ENCODE data around the gene ETFA. TPM values are rescaled to one million over a fixed set of nuclear protein-coding genes. Genes with fewer than 3 reads are reported as not detected.

Gene ETFA
- total RNA-seq, 4 donors from 2014 or later: 56.6 to 125 (median 83.1) TPM

DNA sequence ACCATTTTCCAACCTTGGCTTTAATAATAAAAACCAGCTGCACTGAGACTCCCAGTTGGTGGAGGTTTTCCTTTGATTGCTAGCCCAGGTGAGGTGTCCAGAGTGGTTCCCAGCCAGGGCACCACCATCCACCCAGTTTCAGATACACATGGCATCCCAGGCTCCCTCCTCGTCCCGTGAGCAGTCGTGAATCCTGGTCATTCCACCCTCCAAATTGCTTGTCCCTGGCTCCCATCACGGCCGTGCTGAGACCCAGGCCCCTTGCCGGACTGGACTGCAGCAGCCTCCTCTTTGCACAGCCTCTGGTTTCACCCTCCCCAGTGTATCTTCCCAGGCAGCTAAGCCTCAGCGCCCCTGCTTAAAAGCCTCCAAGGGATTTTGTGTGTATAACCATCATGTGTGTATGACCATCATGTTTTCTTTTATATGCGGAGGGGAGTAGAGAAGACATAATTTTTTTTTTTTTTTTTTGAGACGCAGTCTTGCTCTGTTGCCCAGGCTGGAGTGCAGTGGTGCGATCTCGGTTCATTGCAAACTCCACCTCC lies 106.3 kb downstream of the ETFA start:
- TF ChIP-seq POLR2A (IDR thresholded peaks at IDR 0.05): no peak
- TF ChIP-seq, protein P1, sequence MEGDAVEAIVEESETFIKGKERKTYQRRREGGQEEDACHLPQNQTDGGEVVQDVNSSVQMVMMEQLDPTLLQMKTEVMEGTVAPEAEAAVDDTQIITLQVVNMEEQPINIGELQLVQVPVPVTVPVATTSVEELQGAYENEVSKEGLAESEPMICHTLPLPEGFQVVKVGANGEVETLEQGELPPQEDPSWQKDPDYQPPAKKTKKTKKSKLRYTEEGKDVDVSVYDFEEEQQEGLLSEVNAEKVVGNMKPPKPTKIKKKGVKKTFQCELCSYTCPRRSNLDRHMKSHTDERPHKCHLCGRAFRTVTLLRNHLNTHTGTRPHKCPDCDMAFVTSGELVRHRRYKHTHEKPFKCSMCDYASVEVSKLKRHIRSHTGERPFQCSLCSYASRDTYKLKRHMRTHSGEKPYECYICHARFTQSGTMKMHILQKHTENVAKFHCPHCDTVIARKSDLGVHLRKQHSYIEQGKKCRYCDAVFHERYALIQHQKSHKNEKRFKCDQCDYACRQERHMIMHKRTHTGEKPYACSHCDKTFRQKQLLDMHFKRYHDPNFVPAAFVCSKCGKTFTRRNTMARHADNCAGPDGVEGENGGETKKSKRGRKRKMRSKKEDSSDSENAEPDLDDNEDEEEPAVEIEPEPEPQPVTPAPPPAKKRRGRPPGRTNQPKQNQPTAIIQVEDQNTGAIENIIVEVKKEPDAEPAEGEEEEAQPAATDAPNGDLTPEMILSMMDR (IDR thresholded peaks at IDR 0.05): no peak
- peaks cover 0 to 62% (median 7%) of the 10 kb centered on the region in 3 donors for H3K36me3 ChIP-seq
- intact Hi-C loops (cut with DNase I): no loop called here
- H3K4me3 ChIP-seq: no peak overlapping the region
- H3K27me3 ChIP-seq: no peaks in the 10 kb centered on the region
- peaks cover 0 to 26% (median 6%) of the 10 kb centered on the region in 3 donors for H3K4me1 ChIP-seq
- no peak for DNase-seq
- WGBS, 2 donors: 94% methylated on average over 10 to 11 of the region's 11 CpGs
- H3K27ac ChIP-seq: no peak overlapping the region
- H3K9me3 ChIP-seq: no peaks in the 10 kb centered on the region

DNA sequence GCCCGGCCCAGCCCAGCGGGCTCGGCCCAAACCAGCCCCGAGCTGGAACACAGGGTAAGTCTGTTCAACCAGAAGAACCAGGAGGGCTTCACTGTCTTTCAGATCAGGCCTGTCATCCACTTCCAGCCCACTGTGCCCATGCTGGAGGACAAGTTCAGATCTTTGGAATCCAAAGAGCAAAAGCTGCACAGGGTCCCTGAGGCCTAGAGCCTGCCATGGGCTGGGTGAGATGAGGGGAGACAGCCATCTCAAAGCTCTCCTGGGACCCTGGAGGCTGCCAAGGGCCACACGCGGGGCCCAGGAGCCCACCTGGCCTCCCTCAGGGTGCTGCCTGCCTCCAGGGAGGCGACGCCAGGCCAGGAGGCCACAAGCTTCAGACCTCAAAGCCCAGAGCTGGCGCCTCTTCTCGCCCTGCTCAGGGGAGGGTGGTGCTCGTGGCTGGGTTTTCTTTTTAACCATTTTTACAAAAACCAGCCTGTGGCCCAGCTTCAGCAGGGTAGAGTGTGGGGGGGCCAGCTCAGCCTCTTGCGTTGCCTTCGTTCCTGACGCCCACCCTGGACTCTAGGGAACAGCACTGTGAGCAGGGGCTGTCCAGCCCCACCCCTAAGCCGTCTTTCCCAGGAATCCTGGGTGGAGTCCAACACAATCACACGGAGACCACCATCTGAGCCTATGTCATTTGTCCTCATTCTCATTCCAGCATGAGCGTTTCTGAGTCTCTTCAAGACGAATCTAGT lies 107.0 kb downstream of the ETFA start:
- Histone ChIP-seq H3K36me3 (peaks cover 0 to 54% (median 7%) of the 10 kb centered on the region in 3 donors), H3K9me3 (no peaks in the 10 kb centered on the region), H3K4me1 (peaks cover 0 to 34% (median 8%) of the 10 kb centered on the region in 3 donors), H3K27ac (no peak overlapping the region), H3K4me3 (no peak overlapping the region), H3K27me3 (no peaks in the 10 kb centered on the region)
- TF ChIP-seq, protein P1 (IDR thresholded peaks at IDR 0.05): no peak
- TF ChIP-seq POLR2A (IDR thresholded peaks at IDR 0.05): no peak
- intact Hi-C loops (cut with DNase I): no loop called here
- 78 to 83% methylated on average over 9 to 10 of the region's 18 CpGs for WGBS, 2 donors
- no peak for DNase-seq

DNA sequence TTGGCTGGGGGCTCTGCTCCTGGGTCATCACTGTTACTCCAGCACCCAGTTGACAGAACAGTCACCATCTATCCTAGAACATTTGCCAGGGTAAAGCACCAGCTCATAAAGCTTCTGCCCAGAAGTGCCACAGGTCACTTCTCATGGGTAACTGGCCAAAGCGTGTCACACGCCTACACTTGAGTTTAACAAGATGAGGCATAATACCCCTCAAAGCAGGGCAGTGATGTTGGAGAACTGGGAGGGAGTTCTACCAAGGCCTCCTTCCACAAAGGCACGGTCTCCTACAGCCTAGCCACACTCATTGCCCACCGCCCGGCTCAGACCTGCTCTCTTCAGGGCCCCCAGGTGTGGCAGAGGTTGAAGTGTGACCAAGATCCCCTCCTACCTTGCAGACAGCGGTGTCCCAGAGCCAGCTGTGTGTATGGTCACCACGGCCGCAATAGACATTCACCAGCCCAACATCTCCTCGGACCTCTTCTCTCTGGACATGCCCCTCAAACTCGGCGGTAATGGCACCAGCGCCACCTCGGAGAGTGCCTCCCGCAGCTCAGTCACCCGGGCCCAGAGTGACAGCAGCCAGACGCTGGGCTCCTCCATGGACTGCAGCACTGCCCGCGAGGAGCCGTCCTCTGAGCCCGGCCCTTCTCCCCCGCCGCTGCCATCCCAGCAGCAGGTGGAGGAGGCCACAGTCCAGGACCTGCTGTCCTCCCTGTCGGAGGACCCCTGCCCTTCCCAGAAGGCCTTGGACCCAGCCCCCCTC lies 107.7 kb downstream of the ETFA start:
- H3K27me3 ChIP-seq: no peaks in the 10 kb centered on the region
- no peak overlapping the region for H3K4me3 ChIP-seq
- intact Hi-C loops (cut with DNase I): no loop called here
- peaks cover 0 to 47% (median 0%) of the 10 kb centered on the region in 3 donors for H3K36me3 ChIP-seq
- peaks cover 6 to 37% (median 13%) of the 10 kb centered on the region in 3 donors for H3K4me1 ChIP-seq
- no peak overlapping the region for H3K27ac ChIP-seq
- DNase-seq: no peak
- WGBS, 2 donors: 90 to 91% methylated on average over 6 to 13 of the region's 23 CpGs
- no peaks in the 10 kb centered on the region for H3K9me3 ChIP-seq
- TF ChIP-seq POLR2A (IDR thresholded peaks at IDR 0.05): no peak
- TF ChIP-seq, protein P1 (IDR thresholded peaks at IDR 0.05): no peak

GRCh38 chr15:76201536-76202255 lies 109.6 kb downstream of the ETFA start:
- peaks cover 0 to 37% (median 0%) of the 10 kb centered on the region in 3 donors for H3K36me3 ChIP-seq
- intact Hi-C loops (cut with DNase I): no loop called here
- H3K9me3 ChIP-seq: no peaks in the 10 kb centered on the region
- no peak overlapping the region for H3K27ac ChIP-seq
- H3K4me1 ChIP-seq: peaks cover 24 to 53% (median 32%) of the 10 kb centered on the region in 3 donors
- H3K27me3 ChIP-seq: no peaks in the 10 kb centered on the region
- 40 to 82% methylated on average over 1 to 4 of the region's 6 CpGs for WGBS, 2 donors
- no peak for DNase-seq
- no peak overlapping the region for H3K4me3 ChIP-seq
- TF ChIP-seq POLR2A (IDR thresholded peaks at IDR 0.05): no peak
- TF ChIP-seq, protein P1 (IDR thresholded peaks at IDR 0.05): no peak

Data from esophagus squamous epithelium (tissue), 5 donors.